Fibroblast of skin of abdomen (primary cell): ENCODE measurements around the gene LAMA3.
A peak's percentile ranks its signal among the peaks of the same experiment; 100 is the strongest.

ENCODE experiments used
- DNase-seq: peaks from one replicate; pipeline ENCODE4 v3.0.0-alpha.2; 2013

The LAMA3 gene

DNA sequence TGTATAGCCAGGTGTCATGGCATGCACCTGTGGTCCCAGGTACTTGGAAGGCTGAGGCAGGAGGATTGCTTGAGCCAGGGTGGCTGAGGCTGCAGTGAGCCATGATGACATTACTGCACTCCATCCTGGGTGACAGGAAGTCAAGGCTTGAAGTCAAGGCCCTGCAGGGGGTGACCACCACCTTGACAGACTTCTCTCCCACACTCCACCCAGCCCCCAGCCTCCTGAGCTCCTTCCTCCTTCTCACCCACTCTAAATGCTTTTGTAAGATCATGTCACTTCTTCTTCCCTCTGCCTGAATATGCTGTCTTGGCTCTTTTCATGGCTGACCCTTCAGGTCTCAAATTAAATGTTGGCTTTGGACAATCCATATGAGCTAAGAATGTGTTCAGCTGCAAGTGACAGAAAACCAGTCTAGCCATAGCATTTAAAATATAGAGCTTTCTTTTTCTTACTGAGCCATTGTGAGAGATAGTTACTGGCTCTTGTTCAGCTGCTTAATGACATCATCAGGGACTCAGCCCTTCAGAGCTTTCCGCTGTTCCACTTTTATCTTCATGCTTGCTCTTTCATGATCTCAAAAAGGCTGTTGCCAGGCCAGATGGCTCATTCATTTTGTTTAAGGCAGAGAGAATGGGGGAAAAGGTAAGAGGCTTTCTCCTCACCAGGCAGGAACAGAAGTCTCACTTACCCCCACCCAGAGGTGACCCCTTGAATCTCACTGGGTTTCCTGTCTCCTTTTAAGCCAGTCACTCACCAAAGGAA, 288.6 kb downstream of the LAMA3 start:
- DNase-seq: no peak

DNA sequence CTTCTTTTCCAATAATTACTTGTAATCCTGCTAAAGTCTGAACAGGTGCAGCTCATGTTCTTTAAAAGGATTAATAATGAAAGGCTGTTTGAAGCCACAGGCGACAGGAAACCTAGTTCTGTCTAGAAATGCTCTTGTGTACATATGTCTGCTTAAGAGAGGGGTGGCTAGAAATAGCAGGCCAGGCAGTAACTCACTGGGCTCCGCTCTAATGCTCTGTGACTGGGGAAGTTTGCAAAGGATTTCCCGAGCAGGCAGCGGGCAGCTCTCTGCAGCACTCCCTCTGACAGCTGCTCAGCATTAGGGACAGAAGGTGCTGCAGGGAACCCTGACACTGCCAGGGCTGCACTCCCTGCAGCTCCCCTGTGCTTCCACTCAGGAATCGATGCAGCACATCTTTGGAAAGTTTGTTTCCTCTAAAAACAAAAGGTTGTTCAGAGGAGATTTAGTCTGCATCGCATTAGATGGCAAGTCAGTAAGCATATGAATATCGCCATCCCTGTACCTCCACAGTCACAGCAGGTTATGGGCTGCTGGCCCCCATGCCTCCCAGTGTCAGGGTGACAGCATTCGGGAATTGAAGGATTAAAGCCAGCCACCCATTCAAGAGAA, 292.2 kb downstream of the LAMA3 start:
- DNase-seq: no peak

DNA sequence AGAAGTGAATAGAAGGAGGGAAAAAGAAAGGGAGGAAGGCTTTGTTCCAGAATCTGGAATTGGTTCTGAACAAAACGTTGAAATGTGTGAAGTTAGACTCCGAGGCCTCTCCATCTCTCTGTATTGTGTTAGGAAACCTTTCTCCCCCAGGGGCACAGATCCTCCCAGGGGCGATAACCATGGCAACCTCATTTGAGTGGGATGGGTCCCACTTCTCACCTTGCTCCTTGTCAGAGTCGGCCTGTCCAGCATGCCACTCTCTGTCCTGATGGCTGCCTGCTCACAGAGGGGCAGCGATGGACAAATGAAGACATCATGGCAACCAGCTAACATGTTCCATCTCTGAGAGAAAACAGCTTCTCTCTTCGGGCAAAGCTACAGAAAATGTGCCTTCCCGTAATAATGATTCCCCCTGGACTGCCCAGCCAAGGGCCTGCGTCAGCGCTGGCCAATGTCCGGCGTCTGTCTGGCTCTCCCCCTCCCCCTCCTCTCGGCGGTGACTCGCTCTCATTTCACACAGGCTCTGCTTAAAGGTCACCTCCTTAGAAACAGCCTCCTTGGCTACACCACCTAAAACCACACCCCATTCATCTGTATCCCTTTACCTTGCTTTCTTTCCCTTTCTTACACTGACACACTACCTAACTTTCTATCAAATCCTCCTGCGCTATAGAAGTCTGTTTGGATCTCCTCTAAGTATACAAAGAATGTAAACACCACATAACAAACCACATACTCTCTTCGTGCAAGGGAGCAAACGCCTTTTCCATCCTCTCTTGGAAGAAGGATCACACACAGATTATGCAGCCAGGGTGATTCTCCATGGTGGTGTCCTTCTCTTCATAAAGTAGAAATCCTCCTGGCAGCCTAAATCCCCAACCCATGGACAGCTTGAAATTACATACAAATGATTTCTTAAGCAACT, 293.2 kb downstream of the LAMA3 start:
- DNase-seq: peak; percentile 29

DNA sequence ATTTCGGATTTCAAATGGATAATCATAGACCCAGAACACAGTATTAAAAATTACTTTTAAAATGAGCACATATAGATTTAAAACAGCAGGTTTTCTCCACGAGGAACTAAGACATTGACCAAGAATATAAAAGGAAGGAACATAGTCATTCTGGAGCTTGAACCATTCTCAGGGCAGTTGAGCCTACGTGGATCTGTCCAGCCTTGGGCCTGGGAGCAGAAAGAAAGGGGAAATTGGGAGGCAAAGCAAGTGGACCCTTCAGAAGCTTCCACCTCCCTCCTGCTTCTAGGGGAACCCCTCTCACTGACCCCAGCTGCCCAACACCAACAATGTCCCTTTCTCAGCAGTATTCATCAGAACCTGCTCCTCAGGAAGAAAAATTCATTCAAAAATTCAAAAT, 293.9 kb downstream of the LAMA3 start:
- DNase-seq: no peak

DNA sequence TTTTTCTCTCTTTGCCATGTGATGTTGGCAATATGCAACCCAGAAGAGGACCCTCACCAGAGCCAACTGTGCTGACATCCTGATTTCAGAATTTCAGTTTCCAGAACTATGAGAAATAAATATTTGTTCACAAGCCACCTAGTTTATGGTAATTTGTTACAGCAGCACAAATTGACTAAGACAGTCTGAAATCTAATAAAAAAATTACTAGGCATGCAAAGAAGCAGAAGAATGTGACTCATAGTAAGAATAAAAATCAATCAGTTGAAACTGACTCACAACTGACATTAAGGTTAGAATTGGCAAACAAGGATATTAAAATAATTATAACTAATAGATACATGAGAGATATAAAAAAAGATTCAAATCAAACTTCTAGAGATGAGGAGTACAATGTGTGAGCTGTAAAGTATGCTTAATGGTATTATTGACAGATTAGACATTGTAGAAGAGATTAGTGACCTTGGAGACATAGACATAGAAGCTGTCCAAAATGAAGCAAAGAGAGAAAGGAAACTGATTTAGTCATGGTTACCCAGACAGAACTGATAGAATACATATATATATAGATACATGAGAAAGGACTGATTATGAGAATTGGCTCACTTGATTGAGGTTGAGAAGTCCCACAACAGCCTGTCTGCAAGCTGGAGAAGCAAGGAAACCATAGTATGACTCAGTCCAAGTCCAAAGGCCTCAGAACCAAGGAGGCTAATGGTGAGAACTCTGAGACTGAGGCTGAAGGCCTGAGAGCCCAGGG, 297.5 kb downstream of the LAMA3 start:
- DNase-seq: no peak

DNA sequence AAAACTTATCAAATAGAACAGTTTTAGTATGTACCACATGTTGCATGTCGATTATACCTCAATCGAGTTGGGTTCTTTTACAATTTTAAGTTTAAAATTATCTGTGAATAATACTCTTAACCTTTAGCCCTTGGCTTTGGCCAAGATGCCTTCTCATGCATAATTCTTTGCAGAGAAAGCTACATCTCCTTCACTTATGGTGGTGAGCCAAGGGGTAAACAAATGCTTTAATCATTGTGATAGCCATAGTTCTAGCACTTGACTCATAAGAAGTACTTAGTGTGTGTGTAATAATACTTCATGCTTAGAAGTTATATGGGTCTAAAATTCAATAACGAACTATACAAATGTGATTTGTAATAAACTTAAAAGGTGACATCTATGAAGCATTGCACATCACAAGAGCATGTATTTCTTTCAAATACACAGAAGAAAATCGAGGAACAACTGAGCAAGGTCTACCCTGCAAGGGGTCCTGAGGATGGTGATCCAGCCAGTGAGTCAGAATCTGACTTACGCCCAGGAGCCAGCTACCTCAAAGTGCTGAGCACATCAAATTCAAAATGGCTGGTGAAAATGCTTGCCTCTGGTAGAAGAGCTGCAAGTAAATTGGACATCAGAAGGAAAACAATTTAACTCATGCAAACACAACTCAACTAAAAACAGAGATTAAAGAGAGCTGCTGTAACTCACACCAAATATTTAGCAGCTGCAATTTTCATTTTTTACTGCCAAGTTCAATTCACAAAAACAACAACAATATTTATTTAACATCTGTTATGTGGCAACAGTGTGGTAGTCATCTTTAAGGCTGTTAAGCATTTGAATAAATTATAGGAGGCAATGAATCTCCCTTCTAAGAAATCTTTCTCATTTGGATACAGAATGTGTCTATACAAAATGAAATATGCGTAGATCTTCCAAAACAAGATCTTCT, 301.5 kb downstream of the LAMA3 start:
- DNase-seq: no peak

DNA sequence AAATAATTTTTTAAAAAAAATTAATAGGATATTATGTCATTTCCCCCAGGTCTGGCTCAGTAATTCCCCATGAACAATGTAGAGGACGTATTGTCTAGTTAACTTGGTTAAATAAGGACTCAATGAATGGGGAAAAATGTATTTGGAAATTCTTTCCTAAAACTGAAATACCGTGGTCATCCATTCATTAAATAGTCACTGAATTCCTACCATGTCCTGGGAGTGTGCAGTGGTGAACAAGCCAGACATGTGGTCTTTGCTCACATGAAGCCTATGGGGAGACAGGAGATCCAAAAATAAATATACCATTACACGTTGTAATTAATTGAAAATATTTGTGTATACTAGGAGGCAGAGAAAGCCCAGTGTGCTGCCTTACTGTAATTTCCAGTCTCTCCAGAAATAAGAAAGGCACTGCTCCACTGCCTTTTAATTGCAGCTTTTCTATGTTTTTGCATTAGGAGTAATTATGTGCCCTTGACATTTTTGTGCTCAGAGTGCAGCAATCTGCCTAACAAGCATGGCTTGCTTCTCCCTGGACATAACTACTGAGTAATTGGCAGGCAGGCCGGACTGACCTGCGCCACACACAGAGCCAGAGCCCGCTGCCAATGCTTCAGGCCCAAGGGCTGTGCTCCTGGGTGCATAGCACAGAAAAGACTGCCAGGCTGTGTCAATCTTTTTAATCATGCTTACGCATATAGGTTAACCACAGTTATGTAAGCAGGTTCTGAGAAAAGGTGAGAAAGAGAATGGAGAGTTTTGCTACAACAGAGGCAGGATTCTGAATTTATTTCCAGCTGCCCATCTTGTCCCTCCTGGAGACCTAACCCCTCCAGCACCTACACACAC, 303.1 kb downstream of the LAMA3 start:
- peak; percentile 44 for DNase-seq

DNA sequence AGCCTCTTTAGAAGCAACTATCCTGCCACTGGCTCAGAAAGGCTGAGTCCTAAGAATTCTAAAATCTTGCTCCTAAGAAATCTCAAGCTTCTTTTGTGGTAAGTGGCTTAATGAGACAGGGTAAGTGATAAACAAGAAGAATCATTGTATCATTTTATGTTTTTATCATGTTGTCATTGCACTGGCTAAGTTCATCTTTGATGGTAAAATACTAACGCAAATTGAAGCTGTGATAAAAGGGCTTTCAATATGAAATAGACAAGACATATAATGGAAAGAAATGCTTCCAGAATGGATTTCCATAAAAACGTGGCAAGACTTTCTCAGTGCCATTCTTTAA, 303.7 kb downstream of the LAMA3 start:
- no peak for DNase-seq

DNA sequence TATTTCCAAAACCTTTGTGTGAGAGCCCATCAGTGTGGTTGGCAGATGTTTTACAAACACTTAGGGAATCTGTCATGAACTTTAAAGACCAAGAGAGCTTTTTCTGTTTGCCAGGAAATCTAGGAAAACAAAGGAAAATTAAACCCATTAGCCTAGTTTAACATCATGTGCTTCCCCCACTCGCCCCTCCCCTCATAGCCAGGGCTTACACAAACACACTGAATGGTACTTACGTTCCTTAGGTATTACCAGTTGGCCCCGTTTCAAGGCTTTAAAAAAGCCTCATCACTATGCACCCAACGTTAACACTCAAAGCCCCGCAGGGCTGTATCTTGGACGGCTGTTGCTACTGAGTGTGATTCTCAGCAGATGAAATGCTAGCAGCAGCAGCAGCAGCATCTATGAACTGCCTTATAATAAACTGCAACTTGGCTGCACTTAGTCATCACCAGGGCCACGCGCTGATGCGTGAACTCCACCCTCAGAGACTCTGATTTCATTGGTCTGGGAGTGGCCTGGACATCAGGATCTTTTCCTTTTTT, 305.2 kb downstream of the LAMA3 start:
- peak; percentile 87 for DNase-seq

DNA sequence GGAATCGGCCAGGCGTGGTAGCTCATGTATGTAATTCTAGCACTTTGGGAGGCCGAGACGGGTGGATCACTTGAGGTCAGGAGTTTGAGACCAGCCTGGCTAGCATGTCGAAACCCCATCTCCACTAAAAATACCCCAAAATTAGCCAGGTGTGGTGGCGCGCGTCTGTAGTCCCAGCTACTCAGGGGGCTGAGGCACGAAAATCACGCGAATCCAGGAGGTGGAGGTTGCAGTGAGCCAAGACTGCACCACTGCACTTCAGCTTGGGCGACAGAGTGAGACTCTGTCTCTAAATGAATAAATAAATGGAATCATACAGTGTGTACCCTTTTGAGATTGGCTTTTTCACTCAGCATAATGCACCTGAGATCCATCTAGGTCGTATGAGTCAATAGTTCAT, 305.9 kb downstream of the LAMA3 start:
- DNase-seq: no peak

DNA sequence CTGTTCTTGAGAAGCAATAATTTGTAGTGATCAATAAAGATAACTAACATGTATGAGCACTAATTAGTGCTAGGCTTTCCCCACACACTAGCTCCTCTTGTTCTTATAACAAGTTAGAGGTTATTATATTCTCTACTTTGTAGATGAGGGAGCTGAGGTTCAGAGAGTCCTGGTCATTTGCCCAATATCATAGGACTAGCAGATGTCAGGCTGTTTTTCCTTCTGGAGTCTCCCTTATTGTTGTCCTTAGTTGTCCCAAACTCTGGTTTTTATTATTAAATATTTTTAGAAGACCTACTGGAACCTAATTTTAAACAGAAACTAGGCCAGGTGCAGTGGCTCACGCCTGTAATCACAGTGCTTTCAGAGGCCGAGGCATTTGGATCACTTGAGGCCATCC, 308.8 kb downstream of the LAMA3 start:
- DNase-seq: no peak

DNA sequence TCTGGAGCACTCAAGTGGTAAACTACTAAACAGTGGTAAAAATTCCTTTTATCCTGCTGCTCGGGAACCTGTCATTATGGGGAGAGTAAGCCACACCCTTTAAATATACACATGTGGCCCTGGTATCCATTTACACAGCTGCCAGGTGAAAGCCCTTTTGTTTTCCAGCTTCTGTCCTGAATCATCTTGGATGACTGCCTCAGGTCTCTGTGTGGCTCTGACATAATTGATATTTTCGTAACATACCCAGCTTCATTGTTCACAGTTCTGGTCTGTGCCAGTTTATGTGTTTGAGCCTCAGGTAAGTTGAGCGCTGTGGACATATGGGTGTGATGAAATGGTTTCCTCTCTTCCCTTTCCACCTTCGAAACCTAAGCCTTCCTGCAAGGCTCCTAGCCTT, 309.6 kb downstream of the LAMA3 start:
- no peak for DNase-seq

DNA sequence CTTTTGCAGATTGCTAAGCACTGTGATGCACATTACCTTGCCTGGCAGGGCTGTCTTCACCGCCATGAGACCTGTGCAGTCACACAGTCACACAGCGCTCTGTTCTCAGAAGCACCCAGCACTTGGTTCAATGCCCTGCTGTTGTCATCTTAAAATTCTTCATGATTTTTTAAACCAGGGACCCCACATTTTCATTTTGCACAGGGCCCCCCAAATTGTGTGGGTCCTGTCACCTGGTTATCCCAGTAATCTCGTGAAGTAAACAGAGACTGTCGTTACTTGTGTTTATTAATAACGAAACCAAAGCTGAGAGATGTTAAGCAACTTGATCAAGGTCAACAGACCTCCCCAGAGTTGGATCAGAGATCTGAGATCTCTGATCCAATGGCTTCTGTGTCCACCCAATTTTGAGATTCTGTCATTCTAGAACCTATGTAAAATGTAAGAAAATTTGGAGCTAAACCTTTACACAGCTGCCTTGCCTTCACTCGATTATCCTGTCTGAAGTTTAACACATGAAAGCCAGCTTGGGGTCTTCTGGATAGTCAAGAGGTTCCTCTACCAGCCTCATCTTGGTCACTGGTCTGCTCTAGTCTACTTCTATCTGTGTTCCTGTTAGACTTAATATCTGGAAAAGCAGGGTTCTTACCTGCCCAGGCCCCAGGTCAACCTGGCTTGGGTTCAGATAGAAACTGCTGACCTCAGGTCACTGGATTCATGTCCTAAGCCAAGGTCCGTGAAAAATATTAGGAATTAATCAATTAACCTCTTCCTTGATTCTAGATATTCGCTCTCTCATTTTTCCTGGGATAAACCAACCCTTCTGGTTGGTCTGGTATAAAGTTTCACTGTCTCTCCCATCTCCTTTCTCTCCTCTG, 311.6 kb downstream of the LAMA3 start:
- DNase-seq: no peak

DNA sequence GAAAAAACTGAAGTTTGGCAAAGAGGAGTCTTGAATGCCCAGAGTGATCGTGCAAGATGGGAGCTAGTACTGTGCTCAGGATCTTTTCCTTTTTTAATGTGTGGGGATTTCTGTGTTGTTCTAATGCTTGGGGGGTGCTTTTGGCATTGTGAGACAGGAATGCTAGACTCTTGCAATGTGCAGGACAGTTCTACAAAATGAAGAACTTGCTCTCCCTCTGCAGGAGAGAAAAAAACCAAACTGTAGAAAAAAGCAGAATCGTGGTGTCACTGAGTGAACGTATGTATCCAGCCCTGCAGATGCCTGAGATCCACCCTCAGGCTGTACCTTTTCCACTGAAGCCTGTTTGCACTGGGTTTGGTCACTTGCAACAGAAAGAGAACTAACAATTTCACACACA, 313.2 kb downstream of the LAMA3 start:
- DNase-seq: no peak

DNA sequence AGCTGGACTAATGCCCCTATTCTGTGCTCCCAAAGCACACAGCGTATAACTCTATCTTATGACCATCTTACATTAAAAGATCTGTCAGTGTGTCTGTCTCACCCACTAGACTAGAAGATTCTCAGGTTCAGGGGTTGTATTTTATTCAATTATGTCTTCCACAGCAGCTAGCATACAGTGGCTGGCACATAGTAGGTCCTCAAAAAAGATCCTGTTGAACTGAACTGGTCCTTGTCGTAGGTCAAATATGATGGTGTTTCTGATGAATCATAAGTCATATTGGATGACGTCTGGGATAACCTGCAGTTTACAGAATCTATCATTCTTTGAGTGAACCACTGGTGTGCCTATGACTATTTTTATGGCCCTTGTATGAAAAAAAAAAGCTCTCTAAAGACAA, 314.0 kb downstream of the LAMA3 start:
- DNase-seq: no peak

DNA sequence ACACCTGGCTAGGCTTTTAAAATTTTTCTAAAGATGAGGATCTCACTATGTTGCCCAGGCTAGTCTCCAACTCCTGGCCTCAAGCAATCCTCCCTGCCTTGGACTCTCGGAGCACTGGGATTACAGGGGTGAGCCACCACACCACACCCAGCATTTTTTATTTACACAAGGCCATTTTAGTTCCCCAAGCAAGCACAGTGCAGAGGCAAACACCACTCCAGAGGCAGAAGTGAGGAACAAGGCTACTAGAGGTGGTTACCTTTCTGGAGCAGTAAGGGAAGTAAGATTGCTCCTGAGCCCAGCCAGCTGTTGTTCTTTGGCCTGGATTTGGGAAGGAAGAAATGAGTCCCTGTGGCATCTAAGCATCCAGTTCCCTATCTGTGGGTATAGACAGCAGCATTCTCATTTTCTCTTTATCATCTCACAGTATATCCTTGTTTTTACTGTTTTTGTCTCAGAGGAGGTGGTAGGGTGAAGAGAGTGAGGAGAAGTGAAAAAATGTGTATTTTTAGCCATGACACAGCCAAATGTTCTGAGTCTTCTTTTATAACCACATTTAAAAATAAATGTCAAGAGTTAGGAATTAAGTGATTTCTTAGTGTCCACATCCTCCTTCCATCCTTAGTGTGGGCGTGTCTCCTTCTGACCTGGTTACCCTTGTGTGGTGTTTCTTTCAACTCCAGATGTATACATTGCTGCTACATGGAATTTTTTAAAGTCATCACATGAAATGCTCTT, 314.8 kb downstream of the LAMA3 start:
- no peak for DNase-seq
